Transverse colon (tissue), 4 donors: Measurements from ENCODE around the gene ZNF91. TPM values are rescaled to one million over a fixed set of nuclear protein-coding genes. Genes with fewer than 3 reads are reported as not detected.
"Not testable (repeated sequence)": the region's sequence is repeated elsewhere in the genome, so short reads cannot be mapped to it uniquely, and the experiment has no call there.

Experiments used
- DNase-seq: peaks from one replicate; pipeline ENCODE4 v3.0.0-alpha.2; 2019
- H3K27ac ChIP-seq, 4 donors: fragments of 200-600 bp; sonication (generic); 2 replicates each; pipeline ENCODE4 v1.5.1; 2016 to 2018; ENCODE audit warnings: inconsistent platforms in 4 of 4
- H3K27me3 ChIP-seq: fragments of 200-600 bp; sonication (generic); 2 replicates; pipeline ENCODE4 v1.5.1; 2017; ENCODE audit warnings: inconsistent platforms
- H3K36me3 ChIP-seq, 4 donors: fragments of 200-600 bp; sonication (generic); 2 replicates each; pipeline ENCODE4 v1.5.1; 2017 to 2019; ENCODE audit warnings: inconsistent platforms in 4 of 4
- H3K4me1 ChIP-seq, 4 donors: fragments of 200-600 bp; sonication (generic); 2 replicates each; pipeline ENCODE4 v1.5.1; 2017 to 2020; ENCODE audit warnings: inconsistent platforms in 4 of 4
- H3K4me3 ChIP-seq, 4 donors: fragments of 200-600 bp; sonication (generic); 1 replicate in 1 of 4; 2 replicates in 3 of 4; pipeline versions ENCODE4 v1.5.1 to v1.6.1; 2017 to 2019; ENCODE audit warnings: inconsistent platforms in 4 of 4
- H3K9me3 ChIP-seq, 2 donors: fragments of 200-600 bp; sonication (generic); 2 replicates each; pipeline ENCODE4 v1.5.1; 2017 to 2019; ENCODE audit warnings: inconsistent platforms in 2 of 2
- EP300 ChIP-seq: sonication (generic); formaldehyde crosslinking; IDR thresholded peaks from one replicate; pipeline ENCODE4 v1.6.1; 2017; ENCODE audit warnings: antibody characterized with exemption, low read depth
- POLR2A ChIP-seq: fragments of 450-650 bp; IDR thresholded peaks from one replicate; pipeline ENCODE4 v1.6.1; 2016; ENCODE audit warnings: antibody characterized with exemption, mild to moderate bottlenecking, moderate library complexity
- POLR2AphosphoS5 ChIP-seq, 3 donors: sonication (generic); formaldehyde crosslinking; IDR thresholded peaks; one replicate each; pipeline ENCODE4 v1.6.1; 2016; ENCODE audit warnings: antibody characterized with exemption in 3 of 3
- WGBS, 2 donors: methylation state at CpG; one replicate each; pipeline ENCODE4 v1.1.5; 2018; ENCODE audit warnings: low coverage in 1 of 2; 5-methylcytosine and 5-hydroxymethylcytosine counted together
- in situ Hi-C, 4 donors: fragments of 200-750 bp; cut with MboI; loops; one replicate each; pipeline versions ENCODE4 v1.15.0 to v1.15.1; 2017; ENCODE audit warnings: low sequenced_read_pairs in 3 of 4, low pct_ligation_motif_present in 1 of 4, low pct_unique_long_range_greater_than_20kb in 1 of 4
- intact Hi-C: fragments of 100-400 bp; cut with DNase I; formaldehyde crosslinking; loops from one replicate; pipeline ENCODE4 v1.15.1; 2023; ENCODE audit warnings: low total_unique reads
- small RNA-seq, 4 donors: library from RNA; depleted of rRNA; stranded (forward); fragments of <200 nt; gene quantifications; one replicate each; pipeline ENCODE3, GENCODE V24; 2016
- total RNA-seq, 4 donors: library from RNA; depleted of rRNA; stranded (reverse); fragments of >200 nt; gene quantifications; one replicate each; pipeline ENCODE4 v1.1.0, GENCODE V29; 2016
- TF ChIP-seq, protein P1 (sequence below), 5 experiments: fragments of 200-600 bp in 3 of 5; fragments of 450-650 bp in 2 of 5; sonication (generic) in 3 of 5; IDR thresholded peaks; 1 replicate in 2 of 5; 2 replicates in 3 of 5; pipeline ENCODE4 v1.5.1; 2016 to 2017; ENCODE audit warnings: antibody characterized with exemption in 5 of 5, inconsistent platforms in 3 of 5, mild to moderate bottlenecking in 2 of 5, moderate library complexity in 1 of 5

ZNF91 gene
- total RNA-seq, 4 donors from 2014 or later = 93.9 to 236 (median 157) TPM

DNA sequence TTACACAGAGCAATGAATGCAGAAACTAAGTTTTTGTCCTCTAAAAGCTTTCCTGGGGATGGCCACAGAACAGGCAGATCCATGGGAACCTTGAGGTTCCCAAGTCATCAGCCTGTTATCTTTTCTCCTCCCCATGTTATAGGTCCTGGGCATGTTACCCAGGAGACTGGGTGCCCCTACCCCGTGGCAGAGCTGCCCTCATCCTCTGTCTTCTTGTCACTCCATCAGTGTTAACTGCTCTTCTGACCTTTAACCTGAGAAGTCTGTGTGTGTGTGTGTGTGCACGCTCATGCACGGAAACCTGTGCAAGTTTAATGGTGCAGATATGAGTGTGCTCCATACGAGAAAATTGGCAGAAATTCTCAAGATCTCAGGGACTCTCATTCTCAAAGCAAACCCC lies 101.1 kb downstream of the ZNF91 start:
- no peak for DNase-seq
- in situ Hi-C loops (no loop called here), intact Hi-C loops (no loop called here)
- no peaks in the 10 kb centered on the region for H3K4me1 ChIP-seq
- no peaks in the 10 kb centered on the region for H3K36me3 ChIP-seq
- H3K27ac ChIP-seq = no peak overlapping the region
- H3K27me3 ChIP-seq = no peaks in the 10 kb centered on the region
- TF ChIP-seq, protein P1, sequence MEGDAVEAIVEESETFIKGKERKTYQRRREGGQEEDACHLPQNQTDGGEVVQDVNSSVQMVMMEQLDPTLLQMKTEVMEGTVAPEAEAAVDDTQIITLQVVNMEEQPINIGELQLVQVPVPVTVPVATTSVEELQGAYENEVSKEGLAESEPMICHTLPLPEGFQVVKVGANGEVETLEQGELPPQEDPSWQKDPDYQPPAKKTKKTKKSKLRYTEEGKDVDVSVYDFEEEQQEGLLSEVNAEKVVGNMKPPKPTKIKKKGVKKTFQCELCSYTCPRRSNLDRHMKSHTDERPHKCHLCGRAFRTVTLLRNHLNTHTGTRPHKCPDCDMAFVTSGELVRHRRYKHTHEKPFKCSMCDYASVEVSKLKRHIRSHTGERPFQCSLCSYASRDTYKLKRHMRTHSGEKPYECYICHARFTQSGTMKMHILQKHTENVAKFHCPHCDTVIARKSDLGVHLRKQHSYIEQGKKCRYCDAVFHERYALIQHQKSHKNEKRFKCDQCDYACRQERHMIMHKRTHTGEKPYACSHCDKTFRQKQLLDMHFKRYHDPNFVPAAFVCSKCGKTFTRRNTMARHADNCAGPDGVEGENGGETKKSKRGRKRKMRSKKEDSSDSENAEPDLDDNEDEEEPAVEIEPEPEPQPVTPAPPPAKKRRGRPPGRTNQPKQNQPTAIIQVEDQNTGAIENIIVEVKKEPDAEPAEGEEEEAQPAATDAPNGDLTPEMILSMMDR (IDR thresholded peaks at IDR 0.05) = no peak
- TF ChIP-seq POLR2AphosphoS5 (IDR thresholded peaks at IDR 0.05) (no peak), EP300 (no peak), POLR2A (no peak)
- no peak overlapping the region for H3K4me3 ChIP-seq
- no peaks in the 10 kb centered on the region for H3K9me3 ChIP-seq
- 81 to 90% methylated on average over 2 to 4 of the region's 4 CpGs for WGBS, 2 donors

DNA sequence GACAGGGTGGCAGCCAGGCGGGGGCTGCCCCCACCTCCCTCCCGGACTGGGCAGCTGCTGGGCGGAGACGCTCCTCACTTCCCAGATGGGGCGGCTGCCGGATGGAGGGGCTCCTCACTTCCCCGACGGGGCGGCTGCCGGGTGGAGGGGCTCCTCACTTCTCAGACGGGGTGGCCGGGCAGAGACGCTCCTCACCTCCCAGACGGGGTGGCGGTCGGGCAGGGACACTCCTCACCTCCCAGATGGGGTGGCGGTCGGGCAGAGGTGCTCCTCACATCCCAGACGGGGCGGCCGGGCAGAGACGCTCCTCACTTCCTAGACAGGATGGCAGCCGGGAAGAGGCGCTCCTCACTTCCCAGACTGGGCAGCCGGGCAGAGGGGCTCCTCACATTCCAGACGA lies 105.3 kb downstream of the ZNF91 start:
- WGBS, 2 donors = 87% methylated on average over 17 of the region's 26 CpGs; no CpG with 5 or more reads in 1 of the 2 donors

More for the DNA sequence above, 105.3 kb downstream of the ZNF91 start:
- H3K36me3 ChIP-seq, H3K27ac ChIP-seq, DNase-seq, H3K27me3 ChIP-seq, H3K9me3 ChIP-seq, H3K4me1 ChIP-seq, intact Hi-C loops, H3K4me3 ChIP-seq, in situ Hi-C loops: not testable (repeated sequence)

Small RNA genes lying within 50 kb of the gene (small RNA-seq; reads per million reads assigned to genes)
- gene VN1R91P = 0 reads per million in 4 donors

Other genes starting within 250 kb of the ZNF91 start
- 1 to 10 TPM; 1.8 to 4.9 (median 3.6) TPM for gene ZNF724, start 145.1 kb downstream of the ZNF91 start, total RNA-seq